ENCODE data around the gene GUK1. TPM values are rescaled to one million over a fixed set of nuclear protein-coding genes. Genes with fewer than 3 reads are reported as not detected.
A peak's percentile ranks its signal among the peaks of the same experiment; 100 is the strongest.

The GUK1 gene
- total RNA-seq, 4 donors from 2014 or later, result 359 to 470 (median 422) TPM

DNA sequence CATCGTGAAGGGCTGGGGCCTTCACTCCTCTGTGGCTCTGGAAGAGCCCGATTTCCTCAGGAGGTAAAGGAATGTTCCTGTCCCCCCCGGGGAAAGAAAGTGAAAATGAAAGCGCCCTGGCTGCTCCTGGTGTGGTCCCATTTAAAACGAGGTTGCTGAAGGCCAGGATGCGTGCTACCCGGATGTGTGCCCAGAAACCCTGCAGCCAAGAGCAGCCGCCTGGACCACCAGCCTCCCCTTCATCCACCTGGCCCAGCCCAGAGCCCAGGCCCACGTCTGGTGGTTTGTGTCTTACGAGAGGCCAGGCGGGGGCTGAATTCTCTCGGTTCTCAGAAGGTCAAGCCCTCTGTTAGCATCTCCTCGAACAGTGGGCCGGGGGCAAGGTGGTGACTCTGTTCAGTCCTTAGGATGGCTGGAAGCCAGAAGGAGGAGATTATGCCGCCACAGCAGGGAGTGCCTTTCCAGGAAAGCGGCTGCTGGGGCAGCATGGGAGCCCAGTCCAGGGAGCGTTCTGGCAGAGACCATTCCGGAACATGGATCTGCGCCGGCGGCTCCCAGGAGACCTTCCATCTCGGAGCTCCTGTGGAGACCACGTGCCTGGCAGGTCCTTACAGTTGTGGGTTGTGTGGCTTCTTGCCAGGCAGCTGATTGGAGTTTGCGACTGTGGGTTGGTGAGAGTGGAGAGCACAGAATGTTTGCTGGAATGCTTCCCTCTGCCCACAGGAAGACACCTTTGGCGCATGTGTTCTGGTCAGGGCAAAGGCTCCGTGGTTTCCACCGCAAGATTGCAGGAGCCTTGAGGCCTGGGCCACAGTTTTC, 1.4 kb downstream of the GUK1 start:
- peak; percentile 78 to 91 for DNase-seq (ENCODE audit: low spot score in 2 of 2)
- 8 to 25% methylated on average over 26 to 27 of the region's 27 CpGs for WGBS, 2 donors
- TF ChIP-seq, protein P1, sequence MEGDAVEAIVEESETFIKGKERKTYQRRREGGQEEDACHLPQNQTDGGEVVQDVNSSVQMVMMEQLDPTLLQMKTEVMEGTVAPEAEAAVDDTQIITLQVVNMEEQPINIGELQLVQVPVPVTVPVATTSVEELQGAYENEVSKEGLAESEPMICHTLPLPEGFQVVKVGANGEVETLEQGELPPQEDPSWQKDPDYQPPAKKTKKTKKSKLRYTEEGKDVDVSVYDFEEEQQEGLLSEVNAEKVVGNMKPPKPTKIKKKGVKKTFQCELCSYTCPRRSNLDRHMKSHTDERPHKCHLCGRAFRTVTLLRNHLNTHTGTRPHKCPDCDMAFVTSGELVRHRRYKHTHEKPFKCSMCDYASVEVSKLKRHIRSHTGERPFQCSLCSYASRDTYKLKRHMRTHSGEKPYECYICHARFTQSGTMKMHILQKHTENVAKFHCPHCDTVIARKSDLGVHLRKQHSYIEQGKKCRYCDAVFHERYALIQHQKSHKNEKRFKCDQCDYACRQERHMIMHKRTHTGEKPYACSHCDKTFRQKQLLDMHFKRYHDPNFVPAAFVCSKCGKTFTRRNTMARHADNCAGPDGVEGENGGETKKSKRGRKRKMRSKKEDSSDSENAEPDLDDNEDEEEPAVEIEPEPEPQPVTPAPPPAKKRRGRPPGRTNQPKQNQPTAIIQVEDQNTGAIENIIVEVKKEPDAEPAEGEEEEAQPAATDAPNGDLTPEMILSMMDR (IDR thresholded peaks at IDR 0.05), result no peak
- TF ChIP-seq POLR2A (IDR thresholded peaks at IDR 0.05), result no peak
- peak overlapping the region; percentile 86 for H3K4me3 ChIP-seq (ENCODE audit: low read depth, poor library complexity, severe bottlenecking)
- intact Hi-C loops (cut with DNase I; ENCODE audit: low total_unique reads), result no loop called here

DNA sequence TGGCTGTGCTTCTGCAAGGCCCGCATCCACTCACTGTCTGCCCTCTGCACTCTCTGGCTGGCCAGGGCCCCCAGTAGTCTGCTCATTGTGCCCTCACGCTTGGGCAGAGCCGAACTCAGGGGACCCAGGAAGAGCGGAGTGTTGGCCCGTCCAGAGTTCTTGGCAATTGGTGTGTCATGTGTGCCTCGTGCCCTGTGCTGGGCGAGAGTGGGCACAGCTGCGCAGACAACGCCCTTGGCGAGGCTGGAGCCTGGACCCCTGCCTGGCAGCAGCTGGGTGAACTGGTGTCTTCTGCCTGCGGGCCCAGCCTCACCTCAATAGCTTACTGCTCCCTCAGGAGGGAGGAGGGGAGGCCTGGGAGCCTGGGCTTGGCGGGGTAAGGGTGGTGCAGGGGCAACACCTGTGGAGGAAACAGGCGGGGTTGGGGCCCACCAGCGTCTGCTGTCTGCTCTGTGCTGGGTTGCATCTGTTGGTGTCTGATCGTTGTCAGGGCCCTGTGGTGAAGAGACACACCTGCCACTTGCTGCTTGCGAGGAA, 2.1 kb downstream of the GUK1 start:
- TF ChIP-seq POLR2A (IDR thresholded peaks at IDR 0.05), result no peak
- TF ChIP-seq, protein P1 (IDR thresholded peaks at IDR 0.05), result no peak
- intact Hi-C loops (cut with DNase I; ENCODE audit: low total_unique reads), result no loop called here

DNA sequence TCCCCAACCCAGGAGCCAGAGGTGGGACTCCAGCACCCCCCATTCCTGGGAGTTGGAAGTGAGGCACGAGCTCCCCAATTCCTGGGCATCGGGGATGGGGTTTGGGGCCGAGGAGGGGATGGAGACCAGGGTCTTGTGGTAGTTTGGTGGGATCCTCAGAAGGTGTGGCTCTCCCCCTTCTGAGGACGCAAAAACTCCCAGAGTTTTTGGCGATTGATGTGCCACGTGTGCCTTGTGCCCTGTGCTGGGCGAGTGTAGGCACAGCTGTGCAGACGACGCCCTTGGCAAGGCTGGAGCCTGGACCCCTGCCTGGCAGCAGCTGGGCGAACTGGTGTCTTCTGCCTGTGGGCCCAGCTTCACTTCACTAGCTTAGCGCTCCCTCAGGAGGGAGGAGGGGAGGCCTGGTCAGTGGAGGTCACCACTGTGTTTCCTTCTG, 2.6 kb downstream of the GUK1 start:
- peak in 1 of 2 donors; percentile 86 for DNase-seq (ENCODE audit: low spot score in 2 of 2)
- TF ChIP-seq POLR2A (IDR thresholded peaks at IDR 0.05), result no peak
- TF ChIP-seq, protein P1 (IDR thresholded peaks at IDR 0.05), result no peak
- 42 to 47% methylated on average over 10 of the region's 11 CpGs for WGBS, 2 donors
- H3K4me3 ChIP-seq (ENCODE audit: low read depth, poor library complexity, severe bottlenecking), result no peak overlapping the region
- intact Hi-C loops (cut with DNase I; ENCODE audit: low total_unique reads), result no loop called here

More for the DNA sequence above, 2.1 kb downstream of the GUK1 start:
- DNase-seq (ENCODE audit: low spot score in 2 of 2), result peak; percentile 35 to 85
- H3K4me3 ChIP-seq (ENCODE audit: low read depth, poor library complexity, severe bottlenecking), result no peak overlapping the region
- 41 to 51% methylated on average over 15 to 16 of the region's 16 CpGs for WGBS, 2 donors

DNA sequence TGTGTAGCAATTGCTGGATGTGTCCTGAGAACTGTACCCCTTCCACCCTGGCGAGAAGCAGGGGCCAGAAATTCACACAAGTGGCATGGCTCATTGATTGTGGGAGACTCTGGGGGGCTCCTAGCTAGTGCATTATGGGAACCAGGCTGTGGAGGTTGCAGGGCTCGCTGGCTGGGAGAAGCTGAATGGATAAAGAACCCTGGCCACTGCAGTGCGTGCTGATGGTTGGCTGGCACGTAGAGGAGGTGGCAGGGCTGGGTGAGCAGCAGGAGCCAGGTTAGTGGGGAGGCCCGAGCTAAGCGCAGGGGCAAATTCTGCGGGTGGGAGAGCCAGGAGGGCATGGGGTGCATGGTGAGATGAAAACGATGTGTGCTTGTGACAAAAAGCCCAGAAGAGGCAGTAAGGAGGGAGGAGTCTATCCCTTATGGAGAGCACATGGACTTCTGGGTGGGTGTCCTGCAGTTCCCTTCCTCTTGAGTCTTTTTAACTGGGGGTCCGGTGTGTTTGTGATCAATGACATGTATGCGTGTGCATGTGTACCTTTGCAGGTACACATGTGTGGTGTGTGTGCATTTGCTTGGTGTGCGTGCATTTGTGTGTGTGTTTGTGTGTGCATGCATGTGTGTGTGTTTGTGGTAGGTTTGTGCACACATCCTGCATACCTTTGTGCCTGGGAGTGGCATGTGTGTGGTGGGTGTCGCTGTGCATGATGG, 3.6 kb downstream of the GUK1 start:
- no peak for DNase-seq (ENCODE audit: low spot score in 2 of 2)
- H3K4me3 ChIP-seq (ENCODE audit: low read depth, poor library complexity, severe bottlenecking), result no peak overlapping the region
- 63 to 66% methylated on average over 12 of the region's 12 CpGs for WGBS, 2 donors
- intact Hi-C loops (cut with DNase I; ENCODE audit: low total_unique reads), result no loop called here
- TF ChIP-seq, protein P1 (IDR thresholded peaks at IDR 0.05), result peak in 1 of 3 donors; percentile 13
- TF ChIP-seq POLR2A (IDR thresholded peaks at IDR 0.05), result no peak

DNA sequence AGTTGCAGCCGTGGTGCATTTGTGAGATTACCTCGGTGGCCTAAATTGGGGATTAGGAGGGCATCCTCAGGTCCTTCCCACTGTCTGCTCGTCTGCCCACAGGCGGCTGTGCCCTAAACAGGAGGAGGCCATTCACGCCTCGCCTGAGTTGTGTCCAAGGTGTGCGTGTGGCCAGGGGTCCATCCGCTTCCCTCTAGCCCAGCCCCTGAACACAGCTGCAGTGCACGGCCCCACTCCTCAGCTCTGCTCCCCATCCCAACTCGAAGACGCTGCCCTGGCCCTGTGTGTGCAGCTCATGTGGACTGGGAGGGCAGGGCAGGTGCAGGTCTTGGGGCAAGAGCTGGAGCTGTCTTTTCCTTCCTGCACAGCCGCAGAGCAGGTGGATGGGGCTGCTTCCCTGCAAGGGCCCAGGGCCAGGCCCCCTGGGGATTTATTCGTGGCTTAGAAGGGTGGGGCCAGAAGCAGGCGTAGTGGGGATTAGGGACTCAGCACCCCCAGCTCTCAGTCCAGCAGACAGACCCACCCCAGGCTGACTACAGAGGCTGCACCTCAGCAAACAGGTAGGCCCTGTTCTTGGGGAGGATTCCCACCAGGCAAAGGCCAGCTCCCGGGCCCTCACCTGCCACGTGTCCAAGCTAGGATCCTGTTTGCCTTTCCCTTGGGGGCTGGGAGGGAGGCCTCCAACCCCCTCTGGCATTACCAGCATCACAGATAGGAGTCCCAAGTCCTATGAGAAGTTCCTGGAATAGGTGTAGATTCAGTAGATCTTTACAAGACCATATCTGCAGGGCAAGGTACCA, 4.3 kb downstream of the GUK1 start:
- no peak overlapping the region for H3K4me3 ChIP-seq (ENCODE audit: low read depth, poor library complexity, severe bottlenecking)
- no peak for TF ChIP-seq POLR2A (IDR thresholded peaks at IDR 0.05)
- TF ChIP-seq, protein P1 (IDR thresholded peaks at IDR 0.05), result no peak
- no peak for DNase-seq (ENCODE audit: low spot score in 2 of 2)
- WGBS, 2 donors, result 62 to 71% methylated on average over 12 to 16 of the region's 16 CpGs
- intact Hi-C loops (cut with DNase I; ENCODE audit: low total_unique reads), result no loop called here

Measured in lower leg skin (tissue), 4 donors.